Subcutaneous abdominal adipose tissue (tissue), 5 donors: ENCODE measurements around the gene ACSF2.

Experiments
- H3K27ac ChIP-seq: one replicate; pipeline ENCODE4 v1.7.0; 2013; ENCODE audit warnings: low read depth, mild to moderate bottlenecking, inconsistent platforms, low read length, moderate library complexity
- H3K27me3 ChIP-seq, 5 donors: one replicate each; pipeline ENCODE4 v1.7.0; 2013; ENCODE audit warnings: low read length in 5 of 5, inconsistent platforms in 1 of 5; ENCODE audit not compliant: control insufficient read depth in 5 of 5, insufficient read depth in 4 of 5
- H3K36me3 ChIP-seq, 5 donors: one replicate each; pipeline ENCODE4 v1.7.0; 2013; ENCODE audit warnings: low read length in 5 of 5; ENCODE audit not compliant: control insufficient read depth in 5 of 5, insufficient read depth in 5 of 5
- H3K4me1 ChIP-seq, 5 donors: one replicate each; pipeline ENCODE4 v1.7.0; 2013; ENCODE audit warnings: low read length in 5 of 5, mild to moderate bottlenecking in 3 of 5, moderate library complexity in 1 of 5; ENCODE audit not compliant: control insufficient read depth in 5 of 5, insufficient read depth in 5 of 5
- H3K4me3 ChIP-seq, 5 donors: one replicate each; pipeline ENCODE4 v1.7.0; 2013; ENCODE audit warnings: low read length in 5 of 5, low read depth in 1 of 5
- H3K9ac ChIP-seq, 5 donors: one replicate each; pipeline ENCODE4 v1.7.0; 2013; ENCODE audit warnings: low read length in 5 of 5, mild to moderate bottlenecking in 4 of 5, moderate library complexity in 3 of 5
- H3K9me3 ChIP-seq, 5 donors: one replicate each; pipeline ENCODE4 v1.7.0; 2013; ENCODE audit warnings: low read length in 5 of 5; ENCODE audit not compliant: control insufficient read depth in 5 of 5
- donor health status: healthy.
- donor health status: healthy.
- donor health status: healthy.
- donor health status: healthy.
- donor health status: healthy.

Gene ACSF2

DNA sequence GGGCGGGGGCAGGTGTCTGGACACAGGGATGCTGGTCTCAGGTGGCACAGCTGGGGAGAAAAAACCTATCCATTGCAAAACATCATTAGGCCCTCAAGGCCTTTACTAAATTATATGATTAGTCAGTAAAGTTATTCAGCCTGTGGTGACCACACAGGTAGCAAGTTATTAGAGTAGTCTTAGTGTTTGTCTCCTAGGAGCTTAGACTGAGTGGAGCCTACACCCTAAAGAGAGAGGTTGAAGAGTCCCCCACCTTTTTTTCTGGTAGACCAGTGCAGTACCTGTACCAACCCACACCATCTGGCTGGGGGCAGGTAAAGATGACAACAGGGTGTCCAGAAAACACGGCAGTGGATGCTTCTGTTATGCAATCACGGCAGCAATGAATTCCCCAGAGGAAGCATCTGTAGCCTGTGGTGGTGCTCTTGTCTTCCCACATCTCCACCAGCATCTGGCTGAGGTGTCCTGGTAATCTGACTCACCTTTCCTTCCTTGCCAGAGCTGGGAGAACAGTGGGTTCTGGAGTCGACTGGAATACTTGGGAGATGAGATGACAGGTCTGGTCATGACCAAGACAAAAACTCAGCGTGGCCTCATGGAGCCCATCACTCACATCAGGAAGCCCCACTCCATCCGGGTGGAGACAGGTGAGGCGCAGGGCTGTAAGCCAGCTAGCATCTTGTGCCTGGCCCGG lies 93.3 kb downstream of the ACSF2 start:
- no peaks in the 10 kb centered on the region for H3K9me3 ChIP-seq
- no peak overlapping the region for H3K27ac ChIP-seq
- no peak overlapping the region for H3K4me3 ChIP-seq
- no peak overlapping the region for H3K9ac ChIP-seq
- H3K27me3 ChIP-seq, result peaks cover 0 to 3% (median 0%) of the 10 kb centered on the region in 5 donors
- no peaks in the 10 kb centered on the region for H3K36me3 ChIP-seq
- peaks cover 0 to 19% (median 13%) of the 10 kb centered on the region in 5 donors for H3K4me1 ChIP-seq

DNA sequence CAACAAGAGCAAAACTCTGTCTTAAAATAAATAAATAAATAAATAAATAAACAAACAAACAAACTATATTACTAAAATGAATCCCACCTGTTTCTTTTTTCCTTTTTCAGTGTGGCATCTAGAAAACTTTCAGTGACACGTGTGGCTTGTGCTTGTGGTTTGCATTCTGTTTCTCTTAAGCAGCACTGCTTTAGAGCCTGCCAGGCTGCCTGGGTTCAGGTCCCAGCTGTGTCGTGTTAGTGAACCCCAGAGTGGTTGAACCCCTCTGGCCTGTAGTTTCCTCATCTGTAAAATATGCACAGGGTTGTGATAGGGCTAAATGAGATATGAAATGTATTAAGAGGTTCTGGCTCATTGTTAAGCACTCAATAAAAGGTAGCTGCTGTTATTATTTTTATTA lies 94.5 kb downstream of the ACSF2 start:
- Histone ChIP-seq H3K4me3 (no peak overlapping the region), H3K27me3 (peaks cover 0 to 3% (median 0%) of the 10 kb centered on the region in 5 donors), H3K9ac (no peak overlapping the region), H3K9me3 (no peaks in the 10 kb centered on the region), H3K4me1 (peaks cover 0 to 8% (median 3%) of the 10 kb centered on the region in 5 donors), H3K36me3 (no peaks in the 10 kb centered on the region), H3K27ac (no peak overlapping the region)

DNA sequence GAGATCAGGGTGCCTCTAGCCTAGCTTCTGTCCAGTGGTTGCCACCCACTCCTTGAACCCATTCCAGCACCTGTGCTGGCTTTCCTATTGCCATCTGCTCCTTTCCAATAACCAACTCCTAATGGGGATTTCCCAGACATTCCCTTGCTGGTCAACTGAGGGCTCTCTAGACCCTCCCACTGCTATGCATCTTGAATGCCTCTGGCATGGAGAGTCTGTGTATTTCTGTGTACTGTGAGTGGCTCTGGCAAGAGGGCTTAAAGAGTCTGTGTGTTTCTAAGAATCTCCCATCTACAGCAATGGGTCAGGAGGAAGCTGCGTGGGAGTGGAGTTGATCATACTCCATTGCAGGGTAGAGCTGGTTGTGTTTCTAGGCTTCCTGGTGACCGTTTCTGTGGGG lies 95.5 kb downstream of the ACSF2 start:
- no peaks in the 10 kb centered on the region for H3K36me3 ChIP-seq
- H3K4me3 ChIP-seq, result no peak overlapping the region
- no peaks in the 10 kb centered on the region for H3K9me3 ChIP-seq
- H3K27ac ChIP-seq, result no peak overlapping the region
- no peak overlapping the region for H3K9ac ChIP-seq
- peaks cover 0 to 3% (median 0%) of the 10 kb centered on the region in 5 donors for H3K27me3 ChIP-seq
- peaks cover 0 to 8% (median 0%) of the 10 kb centered on the region in 5 donors for H3K4me1 ChIP-seq

DNA sequence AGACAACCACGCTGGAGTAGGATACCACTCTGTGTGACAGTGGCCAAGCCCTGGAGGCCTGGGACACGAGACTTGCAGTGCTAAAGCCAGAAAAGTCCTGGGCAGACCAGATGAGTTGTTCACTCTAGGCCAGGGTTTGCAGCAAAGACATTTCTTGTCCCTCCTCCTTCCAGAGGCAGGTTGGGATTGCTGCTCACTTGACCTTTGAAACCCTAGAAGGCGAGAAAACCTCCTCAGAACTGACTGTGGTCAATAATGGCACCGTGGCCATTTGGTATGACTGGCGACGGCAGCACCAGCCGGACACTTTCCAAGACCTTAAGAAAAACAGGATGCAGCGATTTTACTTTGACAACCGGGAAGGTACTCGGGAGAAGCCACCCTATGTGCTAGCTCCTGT lies 96.7 kb downstream of the ACSF2 start:
- H3K4me1 ChIP-seq, result no peaks in the 10 kb centered on the region
- H3K36me3 ChIP-seq, result no peaks in the 10 kb centered on the region
- no peak overlapping the region for H3K9ac ChIP-seq
- H3K27me3 ChIP-seq, result peaks cover 0 to 3% (median 0%) of the 10 kb centered on the region in 5 donors
- H3K27ac ChIP-seq, result no peak overlapping the region
- no peak overlapping the region for H3K4me3 ChIP-seq
- no peaks in the 10 kb centered on the region for H3K9me3 ChIP-seq

DNA sequence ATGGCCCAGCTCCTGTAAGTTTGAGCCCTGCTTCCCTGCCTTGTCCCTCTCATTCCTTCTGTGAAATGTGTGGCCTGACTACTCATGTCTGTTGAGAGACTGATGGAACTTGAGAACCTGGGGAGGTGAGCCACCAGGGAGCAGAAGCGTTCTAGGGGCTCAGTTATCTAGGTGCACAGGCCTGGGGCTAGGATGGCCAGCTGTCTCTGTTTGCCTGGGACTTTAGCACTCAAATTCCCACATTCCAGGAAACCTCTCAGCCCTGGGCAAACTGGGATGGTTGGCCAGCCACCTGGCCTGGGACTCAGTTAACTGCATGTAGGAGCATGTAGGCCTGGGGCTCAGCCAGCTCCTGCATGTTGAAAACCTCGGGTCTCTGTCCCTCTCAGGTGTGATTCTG lies 97.2 kb downstream of the ACSF2 start:
- Histone ChIP-seq H3K4me1 (no peaks in the 10 kb centered on the region), H3K4me3 (no peak overlapping the region), H3K27ac (no peak overlapping the region), H3K9ac (no peak overlapping the region), H3K36me3 (no peaks in the 10 kb centered on the region), H3K27me3 (peaks cover 0 to 6% (median 0%) of the 10 kb centered on the region in 5 donors), H3K9me3 (no peaks in the 10 kb centered on the region)
